K562 (cell line): Measurements from ENCODE around the gene L3HYPDH.

ENCODE experiments used
- IRF2 ChIP-seq: sonication (generic); formaldehyde crosslinking; IDR thresholded peaks from 2 replicates; pipeline ENCODE4 v1.8.1; 2022; ENCODE audit warnings: mild to moderate bottlenecking, missing genetic modification reagents
- JUND ChIP-seq, 2 experiments: IDR thresholded peaks; 2 replicates in 1 of 2; 3 replicates in 1 of 2; pipeline ENCODE4 v1.6.1; 2011; ENCODE audit warnings: borderline replicate concordance in 2 of 2, low read depth in 2 of 2, low read length in 2 of 2, improper control_type of control experiment in 1 of 2, missing biosample characterization in 1 of 2, missing genetic modification characterization in 1 of 2, missing genetic modification reagents in 1 of 2
- KDM4B ChIP-seq, 2 experiments: fragments of 450-650 bp in 1 of 2; sonication (generic) in 1 of 2; IDR thresholded peaks; 2 replicates each; pipeline ENCODE4 v1.6.1; 2016 to 2017; ENCODE audit warnings: borderline replicate concordance in 2 of 2, antibody characterized with exemption in 1 of 2, low read depth in 1 of 2, mild to moderate bottlenecking in 1 of 2
- MTF1 ChIP-seq: fragments of 250-450 bp; sonication (Bioruptor Pico); IDR thresholded peaks from 2 replicates; pipeline ENCODE4 v1.9.0; 2021; ENCODE audit warnings: moderate library complexity, mild to moderate bottlenecking, inconsistent platforms, borderline replicate concordance
- NR1H2 ChIP-seq: sonication (generic); formaldehyde crosslinking; IDR thresholded peaks from 2 replicates; pipeline ENCODE4 v1.4.0; 2020; ENCODE audit warnings: mild to moderate bottlenecking, missing genetic modification reagents
- NRF1 ChIP-seq, 2 experiments: fragments of 450-650 bp; IDR thresholded peaks in 1 of 2; conservative IDR thresholded peaks in 1 of 2; 2 replicates each; pipeline ENCODE4 v1.6.1; 2014; ENCODE audit warnings: mild to moderate bottlenecking in 2 of 2
- PRMT5 ChIP-seq: sonication (generic); formaldehyde crosslinking; IDR thresholded peaks from 2 replicates; pipeline ENCODE4 v1.5.0; 2020; ENCODE audit warnings: missing genetic modification reagents
- RAD21 ChIP-seq, 2 experiments: fragments of 250-450 bp in 1 of 2; fragments of 450-650 bp in 1 of 2; sonication (Bioruptor Pico) in 1 of 2; formaldehyde crosslinking in 1 of 2; IDR thresholded peaks in 1 of 2; conservative IDR thresholded peaks in 1 of 2; 2 replicates each; pipeline versions ENCODE4 v1.4.0 to v1.8.0; 2020 to 2022; ENCODE audit warnings: mild to moderate bottlenecking in 2 of 2, moderate library complexity in 1 of 2
- RBBP5 ChIP-seq: fragments of 200-600 bp; sonication (generic); IDR thresholded peaks from 2 replicates; pipeline ENCODE4 v1.6.1; 2012; ENCODE audit warnings: borderline replicate concordance, mild to moderate bottlenecking, low read length, control low read depth, inconsistent platforms; ENCODE audit not compliant: insufficient read depth, poor library complexity, severe bottlenecking
- SREBF2 ChIP-seq: sonication (generic); formaldehyde crosslinking; IDR thresholded peaks from 2 replicates; pipeline ENCODE4 v1.4.0; 2020; ENCODE audit warnings: mild to moderate bottlenecking, missing genetic modification reagents
- SRF ChIP-seq, 2 experiments: fragments of 250-450, 450-650 bp in 1 of 2; sonication (Bioruptor Pico) in 1 of 2; sonication (generic) in 1 of 2; formaldehyde crosslinking; IDR thresholded peaks; 2 replicates each; pipeline versions ENCODE4 v1.5.0 to v1.5.1; 2020 to 2022; ENCODE audit warnings: mild to moderate bottlenecking in 1 of 2, missing genetic modification reagents in 1 of 2
- TBL1XR1 ChIP-seq, 2 experiments: IDR thresholded peaks; 2 replicates each; pipeline ENCODE4 v1.6.1; 2012; ENCODE audit warnings: improper control_type of control experiment in 2 of 2, low read length in 2 of 2, mild to moderate bottlenecking in 1 of 2
- XRCC3 ChIP-seq: fragments of 450-650 bp; IDR thresholded peaks from 2 replicates; pipeline ENCODE4 v1.6.1; 2017; ENCODE audit warnings: mild to moderate bottlenecking, moderate library complexity
- ZNF121 ChIP-seq: sonication (generic); formaldehyde crosslinking; conservative IDR thresholded peaks from 2 replicates; pipeline ENCODE4 v1.8.0; 2022; ENCODE audit warnings: missing genetic modification reagents

DNA sequence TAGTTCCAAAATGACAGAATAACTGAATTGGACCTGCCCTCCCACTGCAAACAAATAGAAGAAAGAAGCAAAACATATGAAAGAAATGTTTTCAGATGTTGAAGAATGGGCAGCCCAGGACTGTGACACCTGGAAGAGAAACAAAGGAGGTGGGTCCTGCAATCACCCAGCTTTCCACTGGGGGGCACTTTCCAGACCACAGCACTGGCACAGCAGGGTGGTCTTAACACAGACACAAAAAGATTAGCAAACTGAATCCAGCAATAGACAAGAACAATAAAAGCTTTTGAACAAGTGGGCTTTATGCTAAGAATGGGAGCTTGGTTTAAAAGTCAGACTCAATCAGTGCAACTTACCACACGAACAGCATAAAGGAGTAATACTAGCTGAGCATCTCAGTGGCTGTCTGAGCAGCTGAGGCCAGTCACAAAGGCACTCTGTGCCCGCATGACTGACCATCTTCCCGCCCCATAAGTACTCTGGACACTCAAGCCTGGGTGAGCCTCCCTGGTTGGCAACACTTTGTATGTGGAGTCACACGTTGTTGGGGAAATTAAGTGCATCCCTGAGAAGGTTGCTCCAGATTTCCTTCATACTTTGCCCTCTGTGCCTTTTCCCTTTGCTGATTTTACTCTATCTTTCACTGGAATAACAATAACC is 27.8 kb upstream of the L3HYPDH start:
- TF ChIP-seq NR1H2 (CRISPR knock-in tag), result no peak
- no peak for TF ChIP-seq SRF (CRISPR knock-in tag; IDR thresholded peaks at IDR 0.05)
- no peak for TF ChIP-seq IRF2 (CRISPR knock-in tag)
- TF ChIP-seq MTF1 (CRISPR knock-in tag), result no peak
- no peak for TF ChIP-seq JUND (IDR thresholded peaks at IDR 0.05; ENCODE audit: borderline replicate concordance, low read depth, low read length)
- no peak for TF ChIP-seq JUND (tag; IDR thresholded peaks at IDR 0.05; ENCODE audit: borderline replicate concordance, low read depth, low read length)
- no peak for TF ChIP-seq RBBP5
- no peak for TF ChIP-seq ZNF121 (CRISPR knock-in tag)
- no peak for TF ChIP-seq XRCC3
- TF ChIP-seq RAD21 (CRISPR knock-in tag; conservative IDR thresholded peaks at IDR 0.05 in 1 of 2, IDR thresholded peaks at IDR 0.05 in 1 of 2), result peak in 1 of 2 experiments; percentile 18; a peak in 1 of 4 replicates
- TF ChIP-seq PRMT5, result no peak
- no peak for TF ChIP-seq KDM4B (IDR thresholded peaks at IDR 0.05; ENCODE audit: borderline replicate concordance in 2 of 2, low read depth in 1 of 2)
- TF ChIP-seq NRF1 (conservative IDR thresholded peaks at IDR 0.05 in 1 of 2, IDR thresholded peaks at IDR 0.05 in 1 of 2), result no peak
- TF ChIP-seq SREBF2 (CRISPR knock-in tag), result no peak
- TF ChIP-seq TBL1XR1 (IDR thresholded peaks at IDR 0.05; ENCODE audit: low read length in 2 of 2), result no peak
